ENCODE results near the gene DBP. TPM values are rescaled to one million over a fixed set of nuclear protein-coding genes. Genes with fewer than 3 reads are reported as not detected.
A peak's percentile ranks its signal among the peaks of the same experiment; 100 is the strongest.

Gene DBP
- polyA plus RNA-seq, 3 donors: 12.8 to 22.3 (median 17.5) TPM

DNA sequence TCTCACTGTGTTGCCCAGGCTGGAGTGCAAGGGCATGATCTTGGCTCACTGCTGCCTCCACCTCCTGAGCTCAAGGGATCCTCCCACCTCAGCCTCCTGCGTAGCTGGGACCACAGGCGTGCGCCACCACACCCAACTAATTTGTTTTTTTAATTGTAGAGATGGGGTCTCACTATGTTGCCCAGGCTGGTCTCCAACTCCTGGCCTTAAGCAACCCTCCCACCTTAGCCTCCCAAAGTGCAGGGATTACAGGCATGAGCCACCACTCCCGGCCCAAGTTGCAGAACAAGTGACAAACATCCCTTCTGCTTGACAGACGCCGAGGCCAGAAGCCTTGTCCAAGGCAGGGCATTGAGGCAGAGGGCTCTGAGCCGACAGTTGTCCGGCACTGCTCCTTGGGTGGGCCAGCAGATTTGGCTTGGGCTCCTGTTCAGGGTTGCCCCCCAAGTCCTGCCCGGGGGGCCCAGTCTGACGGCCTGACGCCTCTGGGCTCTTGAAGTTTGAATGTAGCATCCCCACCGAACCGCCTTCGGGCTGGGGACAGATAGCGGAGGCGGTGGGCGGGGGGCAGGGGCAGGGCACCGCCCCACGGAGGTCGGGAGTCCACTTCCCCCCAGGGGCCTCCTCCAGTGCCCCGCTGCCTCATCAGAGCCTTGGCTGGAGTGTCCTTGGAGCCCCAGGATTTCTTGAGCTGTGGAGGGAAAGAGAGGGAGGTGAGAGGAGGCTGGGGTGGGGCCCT is 36.3 kb downstream of the DBP start:
- no peaks in the 10 kb centered on the region for H3K79me2 ChIP-seq (ENCODE audit: insufficient read depth, low read length)
- WGBS (ENCODE audit: insufficient coverage): 88% methylated on average over 17 of the region's 21 CpGs

DNA sequence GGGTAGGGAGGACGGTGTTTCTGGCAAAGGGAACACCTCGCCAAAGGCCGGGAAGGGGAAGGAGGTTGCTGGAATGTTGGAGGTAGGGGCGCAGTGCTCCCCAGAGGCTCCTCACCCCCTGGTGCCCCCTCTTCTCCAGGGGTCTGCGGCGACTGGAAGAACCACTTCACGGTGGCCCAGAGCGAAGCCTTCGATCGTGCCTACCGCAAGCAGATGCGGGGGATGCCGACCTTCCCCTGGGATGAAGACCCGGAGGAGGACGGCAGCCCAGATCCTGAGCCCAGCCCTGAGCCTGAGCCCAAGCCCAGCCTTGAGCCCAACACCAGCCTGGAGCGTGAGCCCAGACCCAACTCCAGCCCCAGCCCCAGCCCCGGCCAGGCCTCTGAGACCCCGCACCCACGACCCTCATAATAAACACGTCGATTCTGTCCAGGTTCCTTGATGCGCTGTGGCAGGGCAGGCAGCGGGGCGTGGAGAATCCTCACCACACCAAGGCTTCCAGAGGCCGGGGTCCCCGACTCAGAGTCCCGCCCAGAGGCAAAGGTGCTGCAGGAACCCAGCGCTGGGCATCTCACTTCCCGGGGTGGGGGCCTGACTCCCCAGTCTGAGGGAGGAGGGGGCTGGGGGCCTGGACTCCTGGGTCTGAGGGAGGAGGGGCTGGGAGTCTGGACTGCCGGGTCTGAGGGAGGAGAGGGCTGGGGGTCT is 38.0 kb downstream of the DBP start:
- no peaks in the 10 kb centered on the region for H4K20me1 ChIP-seq (ENCODE audit: insufficient read depth, low read length)
- Mint-ChIP-seq H3K27ac (no peak overlapping the region), H3K27me3 (ENCODE audit: low read depth in 3 of 3) (peaks cover 4 to 7% (median 5%) of the 10 kb centered on the region in 3 donors), H3K36me3 (no peaks in the 10 kb centered on the region), H3K4me3 (no peak overlapping the region), H3K9me3 (peaks cover 0 to 2% (median 0%) of the 10 kb centered on the region in 7 donors), H3K4me1 (peaks cover 2% of the 10 kb centered on the region)
- H3K4me2 ChIP-seq (replicated peaks; ENCODE audit: extremely low read depth, low read length, poor library complexity, severe bottlenecking): no peak overlapping the region
- H3K9me3 ChIP-seq (replicated peaks in 1 of 2; ENCODE audit: control insufficient read depth in 1 of 2, insufficient read depth in 1 of 2, low read length in 2 of 2): no peaks in the 10 kb centered on the region
- H2AFZ ChIP-seq (ENCODE audit: insufficient read depth, low read depth, low read length, poor library complexity, severe bottlenecking): no peak overlapping the region
- TF ChIP-seq, protein P1, sequence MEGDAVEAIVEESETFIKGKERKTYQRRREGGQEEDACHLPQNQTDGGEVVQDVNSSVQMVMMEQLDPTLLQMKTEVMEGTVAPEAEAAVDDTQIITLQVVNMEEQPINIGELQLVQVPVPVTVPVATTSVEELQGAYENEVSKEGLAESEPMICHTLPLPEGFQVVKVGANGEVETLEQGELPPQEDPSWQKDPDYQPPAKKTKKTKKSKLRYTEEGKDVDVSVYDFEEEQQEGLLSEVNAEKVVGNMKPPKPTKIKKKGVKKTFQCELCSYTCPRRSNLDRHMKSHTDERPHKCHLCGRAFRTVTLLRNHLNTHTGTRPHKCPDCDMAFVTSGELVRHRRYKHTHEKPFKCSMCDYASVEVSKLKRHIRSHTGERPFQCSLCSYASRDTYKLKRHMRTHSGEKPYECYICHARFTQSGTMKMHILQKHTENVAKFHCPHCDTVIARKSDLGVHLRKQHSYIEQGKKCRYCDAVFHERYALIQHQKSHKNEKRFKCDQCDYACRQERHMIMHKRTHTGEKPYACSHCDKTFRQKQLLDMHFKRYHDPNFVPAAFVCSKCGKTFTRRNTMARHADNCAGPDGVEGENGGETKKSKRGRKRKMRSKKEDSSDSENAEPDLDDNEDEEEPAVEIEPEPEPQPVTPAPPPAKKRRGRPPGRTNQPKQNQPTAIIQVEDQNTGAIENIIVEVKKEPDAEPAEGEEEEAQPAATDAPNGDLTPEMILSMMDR (IDR thresholded peaks at IDR 0.05): no peak
- DNase-seq: no peak
- no peak overlapping the region for H3K4me3 ChIP-seq (replicated peaks in 1 of 3; ENCODE audit: low read depth in 2 of 3, low read length in 3 of 3)
- intact Hi-C loops (cut with micrococcal nuclease): no loop called here
- H3K79me2 ChIP-seq (ENCODE audit: insufficient read depth, low read length): no peaks in the 10 kb centered on the region
- H3K27me3 ChIP-seq (ENCODE audit: control insufficient read depth in 2 of 2, insufficient read depth in 2 of 2, low read length in 2 of 2): no peaks in the 10 kb centered on the region
- WGBS (ENCODE audit: insufficient coverage): 89% methylated on average over 22 of the region's 30 CpGs
- no peak overlapping the region for H3K27ac ChIP-seq (ENCODE audit: low read depth in 1 of 2, low read length in 2 of 2)
- no peaks in the 10 kb centered on the region for H3K4me1 ChIP-seq (ENCODE audit: control insufficient read depth in 1 of 2, insufficient read depth in 2 of 2, low read length in 2 of 2)
- H3K36me3 ChIP-seq (replicated peaks in 1 of 2; ENCODE audit: control insufficient read depth in 1 of 2, insufficient read depth in 2 of 2, low read length in 2 of 2): no peaks in the 10 kb centered on the region
- H3K9ac ChIP-seq (ENCODE audit: insufficient read depth, low read length, poor library complexity, severe bottlenecking): no peak overlapping the region

More for the DNA sequence above, 36.3 kb downstream of the DBP start:
- H2AFZ ChIP-seq (ENCODE audit: insufficient read depth, low read depth, low read length, poor library complexity, severe bottlenecking): no peak overlapping the region
- no peak overlapping the region for H3K4me3 Mint-ChIP-seq
- H3K4me3 ChIP-seq (replicated peaks in 1 of 3; ENCODE audit: low read depth in 2 of 3, low read length in 3 of 3): no peak overlapping the region
- H3K4me2 ChIP-seq (replicated peaks; ENCODE audit: extremely low read depth, low read length, poor library complexity, severe bottlenecking): no peak overlapping the region
- peak overlapping the region in 2 of 7 donors; percentile 40 to 73 for H3K27ac Mint-ChIP-seq
- no peaks in the 10 kb centered on the region for H3K36me3 ChIP-seq (replicated peaks in 1 of 2; ENCODE audit: control insufficient read depth in 1 of 2, insufficient read depth in 2 of 2, low read length in 2 of 2)
- no peak overlapping the region for H3K27ac ChIP-seq (ENCODE audit: low read depth in 1 of 2, low read length in 2 of 2)
- H3K4me1 ChIP-seq (ENCODE audit: control insufficient read depth in 1 of 2, insufficient read depth in 2 of 2, low read length in 2 of 2): no peaks in the 10 kb centered on the region
- no peak for DNase-seq
- no peak overlapping the region for H3K9ac ChIP-seq (ENCODE audit: insufficient read depth, low read length, poor library complexity, severe bottlenecking)
- TF ChIP-seq, protein P1 (IDR thresholded peaks at IDR 0.05): no peak
- H3K36me3 Mint-ChIP-seq: no peaks in the 10 kb centered on the region
- H3K27me3 Mint-ChIP-seq (ENCODE audit: low read depth in 3 of 3): peaks cover 5 to 7% (median 5%) of the 10 kb centered on the region in 3 donors
- H3K9me3 ChIP-seq (replicated peaks in 1 of 2; ENCODE audit: control insufficient read depth in 1 of 2, insufficient read depth in 1 of 2, low read length in 2 of 2): no peaks in the 10 kb centered on the region
- peaks cover 2% of the 10 kb centered on the region for H3K4me1 Mint-ChIP-seq
- no peaks in the 10 kb centered on the region for H3K27me3 ChIP-seq (ENCODE audit: control insufficient read depth in 2 of 2, insufficient read depth in 2 of 2, low read length in 2 of 2)
- intact Hi-C loops (cut with micrococcal nuclease): no loop called here
- H4K20me1 ChIP-seq (ENCODE audit: insufficient read depth, low read length): no peaks in the 10 kb centered on the region
- H3K9me3 Mint-ChIP-seq: peaks cover 0 to 2% (median 0%) of the 10 kb centered on the region in 7 donors

Data from CD14-positive monocyte (primary cell).